T-helper 17 cell (primary cell): ENCODE data around the gene PDZK1. TPM values are rescaled to one million over a fixed set of nuclear protein-coding genes. Genes with fewer than 3 reads are reported as not detected.
A peak's percentile ranks its signal among the peaks of the same experiment; 100 is the strongest.
"Not testable (repeated sequence)": the region's sequence is repeated elsewhere in the genome, so short reads cannot be mapped to it uniquely, and the experiment has no call there.

ENCODE experiments used
- ATAC-seq: fragments of 150-1000 bp; cut with Tn5 transposase; 2 replicates; pipeline ENCODE4 v1.10.0; 2021; ENCODE audit warnings: mild to moderate bottlenecking, moderate library complexity
- DNase-seq, 3 donors: peaks; one replicate each; pipeline versions ENCODE4 v3.0.0 to v3.0.0-alpha.2; 2020 to 2021
- H3K9me3 ChIP-seq: one replicate; pipeline ENCODE4 v1.7.0; 2013; ENCODE audit warnings: low read length, mild to moderate bottlenecking; ENCODE audit not compliant: control insufficient read depth, poor library complexity, severe bottlenecking
- H3K27ac Mint-ChIP-seq: one replicate; pipeline ENCODE4 v1.8.0; 2022; ENCODE audit warnings: mild to moderate bottlenecking, moderate library complexity, mixed read lengths
- H3K27me3 Mint-ChIP-seq: one replicate; pipeline ENCODE4 v1.8.0; 2022; ENCODE audit warnings: mixed read lengths
- H3K36me3 Mint-ChIP-seq: one replicate; pipeline ENCODE4 v1.8.0; 2022; ENCODE audit warnings: low read depth, mixed read lengths
- H3K4me1 Mint-ChIP-seq: one replicate; pipeline ENCODE4 v1.8.0; 2022; ENCODE audit warnings: mild to moderate bottlenecking, mixed read lengths
- H3K4me3 Mint-ChIP-seq: one replicate; pipeline ENCODE4 v1.8.0; 2022; ENCODE audit warnings: mild to moderate bottlenecking, moderate library complexity, mixed read lengths
- total RNA-seq, 4 donors: library from RNA in 2 of 4; stranded (reverse) in 2 of 4; gene quantifications; one replicate each; pipeline ENCODE4 v1.2.3 and lab custom pipeline; 2022 to 2026

The PDZK1 gene
- total RNA-seq, 2 donors from 2014 or later = 0.55 TPM; not detected in 1

- ATAC-seq (no peak), DNase-seq (no peak)
- Mint-ChIP-seq H3K4me1 (peaks cover 13% of the 10 kb centered on the region), H3K27me3 (peaks cover 25% of the 10 kb centered on the region), H3K4me3 (peak overlapping the region; percentile 79), H3K36me3 (no peaks in the 10 kb centered on the region), H3K27ac (peak overlapping the region; percentile 67)
- H3K9me3 ChIP-seq = no peaks in the 10 kb centered on the region
These were observed 13.3 kb upstream of the PDZK1 start for GRCh38 chr1:145720556-145720877.

- H3K36me3 Mint-ChIP-seq = no peaks in the 10 kb centered on the region
- peak within 1 kb of the TSS; percentile 16 for H3K27ac Mint-ChIP-seq
- H3K4me3 Mint-ChIP-seq = no peak within 1 kb of the TSS
- no peak for ATAC-seq
- DNase-seq = no peak
- H3K27me3 Mint-ChIP-seq = peaks cover 25% of the 10 kb centered on the region
- peaks cover 13% of the 10 kb centered on the region for H3K4me1 Mint-ChIP-seq
- H3K9me3 ChIP-seq = no peaks in the 10 kb centered on the region
These were observed 12.3 kb upstream of the PDZK1 start, which contains the start of gene CD160 for GRCh38 chr1:145719230-145720079. TSS of gene CD160 (plus strand) at chr1:145719499. CDS start at chr1:145728328, 8,829 bp downstream.

- H3K27ac Mint-ChIP-seq = peak overlapping the region; percentile 16
- not testable (repeated sequence) for H3K4me3 Mint-ChIP-seq, DNase-seq, H3K9me3 ChIP-seq, H3K36me3 Mint-ChIP-seq, ATAC-seq
- peaks cover 13% of the 10 kb centered on the region for H3K4me1 Mint-ChIP-seq
- peaks cover 25% of the 10 kb centered on the region for H3K27me3 Mint-ChIP-seq
These were observed 11.3 kb upstream of the PDZK1 start for GRCh38 chr1:145718465-145718864.

GRCh38 chr1:145717833-145718232 lies 10.7 kb upstream of the PDZK1 start:
- H3K4me1 Mint-ChIP-seq = peaks cover 13% of the 10 kb centered on the region

GRCh38 chr1:145716641-145717345 lies 9.6 kb upstream of the PDZK1 start:
- peak overlapping the region; percentile 72 for H3K27ac Mint-ChIP-seq

More at GRCh38 chr1:145717833-145718232, 10.7 kb upstream of the PDZK1 start:
- Mint-ChIP-seq H3K36me3 (no peaks in the 10 kb centered on the region), H3K4me3 (peak overlapping the region; percentile 19), H3K27me3 (peaks cover 25% of the 10 kb centered on the region), H3K27ac (no peak overlapping the region)
- ATAC-seq (no peak), DNase-seq (no peak)
- H3K9me3 ChIP-seq = no peaks in the 10 kb centered on the region

GRCh38 chr1:145714524-145715111 lies 7.5 kb upstream of the PDZK1 start:
- DNase-seq = no peak
- H3K27me3 Mint-ChIP-seq = peaks cover 14% of the 10 kb centered on the region
- H3K27ac Mint-ChIP-seq = no peak overlapping the region
- H3K36me3 Mint-ChIP-seq = no peaks in the 10 kb centered on the region
- peaks cover 6% of the 10 kb centered on the region for H3K4me1 Mint-ChIP-seq
- no peak overlapping the region for H3K4me3 Mint-ChIP-seq
- H3K9me3 ChIP-seq = no peaks in the 10 kb centered on the region
- ATAC-seq = no peak

More at GRCh38 chr1:145716641-145717345, 9.6 kb upstream of the PDZK1 start:
- no peaks in the 10 kb centered on the region for H3K9me3 ChIP-seq
- H3K36me3 Mint-ChIP-seq = no peaks in the 10 kb centered on the region
- peaks cover 18% of the 10 kb centered on the region for H3K27me3 Mint-ChIP-seq
- DNase-seq (no peak), ATAC-seq (no peak)
- H3K4me1 Mint-ChIP-seq = peaks cover 13% of the 10 kb centered on the region
- no peak overlapping the region for H3K4me3 Mint-ChIP-seq

GRCh38 chr1:145711213-145711651 lies 4.1 kb upstream of the PDZK1 start:
- Mint-ChIP-seq H3K36me3 (no peaks in the 10 kb centered on the region), H3K4me3 (no peak overlapping the region), H3K27ac (no peak overlapping the region), H3K27me3 (peaks cover 10% of the 10 kb centered on the region), H3K4me1 (peaks cover 4% of the 10 kb centered on the region)
- ATAC-seq (no peak), DNase-seq (no peak)
- no peaks in the 10 kb centered on the region for H3K9me3 ChIP-seq

GRCh38 chr1:145710291-145711027 lies 3.3 kb upstream of the PDZK1 start:
- Mint-ChIP-seq H3K4me3 (no peak overlapping the region), H3K36me3 (no peaks in the 10 kb centered on the region), H3K4me1 (peaks cover 4% of the 10 kb centered on the region), H3K27ac (no peak overlapping the region), H3K27me3 (peaks cover 10% of the 10 kb centered on the region)
- no peak for ATAC-seq
- DNase-seq = no peak
- H3K9me3 ChIP-seq = no peaks in the 10 kb centered on the region

- ATAC-seq = no peak
- Mint-ChIP-seq H3K27me3 (peaks cover 10% of the 10 kb centered on the region), H3K27ac (no peak overlapping the region)
These were observed 895 bp upstream of the PDZK1 start for GRCh38 chr1:145708063-145708462.

GRCh38 chr1:145706086-145706664 lies 993 bp downstream of the PDZK1 start:
- DNase-seq (no peak), ATAC-seq (no peak)
- H3K36me3 Mint-ChIP-seq = no peaks in the 10 kb centered on the region
- peaks cover 4% of the 10 kb centered on the region for H3K4me1 Mint-ChIP-seq
- H3K27ac Mint-ChIP-seq = no peak overlapping the region
- H3K4me3 Mint-ChIP-seq = no peak overlapping the region
- no peaks in the 10 kb centered on the region for H3K9me3 ChIP-seq
- peaks cover 7% of the 10 kb centered on the region for H3K27me3 Mint-ChIP-seq

More at GRCh38 chr1:145708063-145708462, 895 bp upstream of the PDZK1 start:
- Mint-ChIP-seq H3K4me1 (peaks cover 4% of the 10 kb centered on the region), H3K4me3 (no peak overlapping the region), H3K36me3 (no peaks in the 10 kb centered on the region)
- no peak for DNase-seq
- H3K9me3 ChIP-seq = no peaks in the 10 kb centered on the region

- Mint-ChIP-seq H3K4me3 (no peak overlapping the region), H3K4me1 (peaks cover 4% of the 10 kb centered on the region), H3K27me3 (peaks cover 6% of the 10 kb centered on the region), H3K27ac (no peak overlapping the region), H3K36me3 (no peaks in the 10 kb centered on the region)
- ATAC-seq (no peak), DNase-seq (no peak)
- H3K9me3 ChIP-seq = no peaks in the 10 kb centered on the region
These were observed 1.5 kb downstream of the PDZK1 start for GRCh38 chr1:145705622-145706021.

GRCh38 chr1:145702826-145703225 lies 4.3 kb downstream of the PDZK1 start:
- no peak overlapping the region for H3K4me3 Mint-ChIP-seq
- ATAC-seq (no peak), DNase-seq (no peak)
- no peaks in the 10 kb centered on the region for H3K36me3 Mint-ChIP-seq
- H3K9me3 ChIP-seq = no peaks in the 10 kb centered on the region
- no peak overlapping the region for H3K27ac Mint-ChIP-seq
- H3K27me3 Mint-ChIP-seq = peaks cover 10% of the 10 kb centered on the region
- peaks cover 5% of the 10 kb centered on the region for H3K4me1 Mint-ChIP-seq
